IMR-90 (cell line): Measurements from ENCODE around the gene BRSK1.

Source experiments
- CEBPB ChIP-seq: IDR thresholded peaks from 2 replicates; pipeline ENCODE4 v1.6.1; 2012; ENCODE audit warnings: low read depth, low read length, improper control_type of control experiment
- CHD1 ChIP-seq: IDR thresholded peaks from 2 replicates; pipeline ENCODE4 v1.6.1; 2012; ENCODE audit warnings: low read depth, low read length, improper control_type of control experiment
- CTCF ChIP-seq: conservative IDR thresholded peaks from 2 replicates; pipeline ENCODE4 v1.5.1; 2012; ENCODE audit warnings: mild to moderate bottlenecking, low read depth, low read length, improper control_type of control experiment
- RAD21 ChIP-seq: IDR thresholded peaks from 2 replicates; pipeline ENCODE4 v1.6.1; 2012; ENCODE audit warnings: low read length, improper control_type of control experiment
- RCOR1 ChIP-seq: IDR thresholded peaks from 2 replicates; pipeline ENCODE4 v1.6.1; 2012; ENCODE audit warnings: mild to moderate bottlenecking, low read length, improper control_type of control experiment; ENCODE audit not compliant: insufficient replicate concordance

DNA sequence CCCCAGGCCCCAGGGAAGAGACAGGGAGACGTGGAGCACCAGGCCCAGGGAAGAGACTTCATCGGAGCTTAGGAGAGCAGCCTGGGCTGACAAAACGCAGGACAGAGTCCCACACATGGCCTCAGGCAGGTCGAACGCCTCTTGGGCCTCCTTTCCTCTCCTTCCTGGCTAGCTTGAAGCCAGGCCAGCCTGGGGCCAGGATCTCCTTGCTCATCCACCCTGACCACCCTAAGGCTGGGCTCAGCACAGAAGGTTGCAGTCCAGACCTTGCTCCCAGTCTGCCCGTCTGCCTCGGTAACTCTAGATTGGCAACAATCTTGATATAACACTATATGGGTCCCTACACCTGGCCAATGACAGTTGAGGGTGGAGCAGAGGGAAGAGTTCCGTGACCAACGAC, 35.1 kb upstream of the BRSK1 start:
- no peak for TF ChIP-seq RAD21
- no peak for TF ChIP-seq CHD1
- no peak for TF ChIP-seq RCOR1
- no peak for TF ChIP-seq CTCF
- no peak for TF ChIP-seq CEBPB
